Measurements from ENCODE around the gene ORM1.

ORM1 gene

DNA sequence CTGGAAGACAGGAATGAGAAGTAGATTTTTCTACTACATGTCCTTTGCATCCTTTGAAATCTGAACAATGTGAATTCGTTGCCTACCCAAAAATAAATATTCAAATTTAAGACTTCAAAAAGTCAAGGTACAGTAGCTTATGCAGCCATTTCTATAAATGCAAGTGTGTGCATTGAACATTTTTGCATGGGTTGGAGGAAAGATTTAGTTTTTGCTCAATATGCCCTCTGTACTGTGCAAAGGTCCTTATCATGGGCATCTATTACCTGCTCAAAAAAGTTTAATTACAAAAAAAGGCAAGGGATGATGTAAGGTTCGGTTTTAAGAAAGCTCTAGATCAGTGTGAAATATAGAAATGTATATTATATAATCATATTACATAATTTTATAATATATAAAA, 42.3 kb downstream of the ORM1 start:
- no peak for DNase-seq (ENCODE audit: low read depth)
- no peak overlapping the region for H3K4me3 ChIP-seq (replicated peaks; ENCODE audit: low read depth, low read length)
- TF ChIP-seq, protein P1, sequence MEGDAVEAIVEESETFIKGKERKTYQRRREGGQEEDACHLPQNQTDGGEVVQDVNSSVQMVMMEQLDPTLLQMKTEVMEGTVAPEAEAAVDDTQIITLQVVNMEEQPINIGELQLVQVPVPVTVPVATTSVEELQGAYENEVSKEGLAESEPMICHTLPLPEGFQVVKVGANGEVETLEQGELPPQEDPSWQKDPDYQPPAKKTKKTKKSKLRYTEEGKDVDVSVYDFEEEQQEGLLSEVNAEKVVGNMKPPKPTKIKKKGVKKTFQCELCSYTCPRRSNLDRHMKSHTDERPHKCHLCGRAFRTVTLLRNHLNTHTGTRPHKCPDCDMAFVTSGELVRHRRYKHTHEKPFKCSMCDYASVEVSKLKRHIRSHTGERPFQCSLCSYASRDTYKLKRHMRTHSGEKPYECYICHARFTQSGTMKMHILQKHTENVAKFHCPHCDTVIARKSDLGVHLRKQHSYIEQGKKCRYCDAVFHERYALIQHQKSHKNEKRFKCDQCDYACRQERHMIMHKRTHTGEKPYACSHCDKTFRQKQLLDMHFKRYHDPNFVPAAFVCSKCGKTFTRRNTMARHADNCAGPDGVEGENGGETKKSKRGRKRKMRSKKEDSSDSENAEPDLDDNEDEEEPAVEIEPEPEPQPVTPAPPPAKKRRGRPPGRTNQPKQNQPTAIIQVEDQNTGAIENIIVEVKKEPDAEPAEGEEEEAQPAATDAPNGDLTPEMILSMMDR (IDR thresholded peaks at IDR 0.05; ENCODE audit: low read length, missing control alignments), result no peak

DNA sequence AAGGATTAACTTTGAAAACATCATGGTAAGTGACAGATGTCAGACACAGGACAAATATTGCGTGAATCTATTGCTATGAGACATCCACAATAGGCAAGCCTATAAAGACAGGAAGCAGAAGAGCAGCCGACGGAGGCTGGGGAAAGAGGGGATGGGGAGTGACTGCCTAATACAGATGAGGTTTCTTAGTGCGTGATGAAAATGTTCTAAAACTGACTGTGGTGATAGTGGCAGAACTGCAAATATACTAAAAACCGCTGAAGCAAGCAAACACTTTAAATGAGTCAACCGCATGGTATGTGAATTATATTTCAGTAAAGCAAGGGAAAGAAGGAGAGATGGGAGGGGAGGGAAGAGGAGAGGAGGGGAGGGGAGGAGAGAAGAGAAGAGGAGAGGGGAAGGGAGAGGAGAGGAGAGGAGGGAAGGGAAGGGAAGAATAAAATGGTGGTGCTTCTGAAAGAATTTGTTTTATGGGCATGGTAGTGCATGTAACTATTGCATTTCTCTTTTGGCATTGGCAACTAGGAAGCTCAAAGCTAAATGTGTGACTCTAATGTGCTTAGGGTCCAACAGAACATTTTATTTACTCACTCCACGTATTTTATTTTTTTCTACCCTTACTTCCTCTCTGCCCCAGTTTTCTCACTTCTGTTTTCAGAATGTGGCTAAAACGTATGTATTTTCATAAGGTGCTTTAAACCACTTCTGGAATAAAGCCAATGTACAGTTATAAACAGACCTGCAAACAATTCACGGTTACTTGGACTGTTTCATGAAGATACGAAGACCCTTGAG, 43.6 kb downstream of the ORM1 start:
- no peak overlapping the region for H3K4me3 ChIP-seq (replicated peaks; ENCODE audit: low read depth, low read length)
- TF ChIP-seq, protein P1 (IDR thresholded peaks at IDR 0.05; ENCODE audit: low read length, missing control alignments), result no peak
- peak; percentile 88 for DNase-seq (ENCODE audit: low read depth)

DNA sequence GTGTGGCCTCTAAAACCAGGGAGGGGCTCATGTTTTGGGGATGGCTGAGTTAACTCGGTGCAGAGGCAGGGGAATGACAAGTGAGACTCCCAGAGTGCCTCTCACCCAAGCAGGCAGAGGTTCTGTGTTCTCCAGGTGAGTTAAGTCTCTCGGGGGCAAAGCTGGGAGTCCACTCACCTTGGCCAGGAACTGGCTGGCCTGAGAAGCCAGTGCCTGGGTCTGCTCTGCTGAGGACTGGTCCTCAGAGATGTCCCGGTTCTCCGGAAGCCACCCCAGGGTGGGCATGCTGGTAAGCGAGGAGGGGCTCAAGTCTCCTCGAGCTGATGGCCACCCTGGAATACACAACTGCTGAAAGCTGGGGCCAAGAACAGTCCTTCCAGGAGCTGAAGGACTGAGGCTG, 44.5 kb downstream of the ORM1 start:
- DNase-seq (ENCODE audit: low read depth), result no peak
- TF ChIP-seq, protein P1 (IDR thresholded peaks at IDR 0.05; ENCODE audit: low read length, missing control alignments), result no peak
- H3K4me3 ChIP-seq (replicated peaks; ENCODE audit: low read depth, low read length), result no peak overlapping the region

DNA sequence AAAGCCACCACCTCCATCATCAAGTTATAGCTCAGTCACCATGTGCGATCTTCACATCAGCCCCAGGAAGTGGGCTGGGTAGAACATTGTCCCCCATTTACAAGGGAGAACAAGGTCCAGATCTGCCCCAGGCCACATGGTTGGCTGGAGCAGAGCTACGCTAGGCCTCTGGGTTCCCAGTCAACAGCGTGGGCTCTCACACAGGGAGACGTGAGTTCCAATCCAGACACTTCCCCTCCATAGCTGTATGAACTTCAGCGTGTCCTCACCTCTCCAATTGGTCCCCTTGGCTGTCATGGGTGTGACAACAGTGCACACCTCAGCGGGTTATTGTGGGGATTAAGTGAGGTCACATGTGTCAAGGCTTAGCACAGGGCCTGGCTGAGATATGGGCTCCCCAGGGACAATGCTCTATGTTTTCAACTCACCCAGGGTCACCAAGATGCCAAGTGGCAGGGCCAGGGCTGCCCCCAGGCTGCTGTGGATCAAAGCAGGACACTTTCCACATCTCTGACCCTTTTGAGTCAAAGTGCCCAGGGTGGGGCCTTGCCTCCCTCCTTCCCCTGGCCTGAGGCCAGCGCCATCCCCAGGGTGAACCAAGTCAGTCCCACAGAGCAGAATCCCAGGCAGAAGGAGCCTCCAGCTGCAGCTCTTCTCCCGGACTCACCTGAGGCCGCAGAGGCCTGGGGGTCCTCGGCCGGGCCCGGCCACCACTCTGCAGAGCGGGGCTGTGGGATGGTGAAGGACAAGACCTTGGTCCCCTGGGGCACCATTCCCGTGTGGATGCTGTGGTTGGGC, 45.1 kb downstream of the ORM1 start:
- TF ChIP-seq, protein P1 (IDR thresholded peaks at IDR 0.05; ENCODE audit: low read length, missing control alignments), result no peak
- no peak for DNase-seq (ENCODE audit: low read depth)
- H3K4me3 ChIP-seq (replicated peaks; ENCODE audit: low read depth, low read length), result no peak overlapping the region

DNA sequence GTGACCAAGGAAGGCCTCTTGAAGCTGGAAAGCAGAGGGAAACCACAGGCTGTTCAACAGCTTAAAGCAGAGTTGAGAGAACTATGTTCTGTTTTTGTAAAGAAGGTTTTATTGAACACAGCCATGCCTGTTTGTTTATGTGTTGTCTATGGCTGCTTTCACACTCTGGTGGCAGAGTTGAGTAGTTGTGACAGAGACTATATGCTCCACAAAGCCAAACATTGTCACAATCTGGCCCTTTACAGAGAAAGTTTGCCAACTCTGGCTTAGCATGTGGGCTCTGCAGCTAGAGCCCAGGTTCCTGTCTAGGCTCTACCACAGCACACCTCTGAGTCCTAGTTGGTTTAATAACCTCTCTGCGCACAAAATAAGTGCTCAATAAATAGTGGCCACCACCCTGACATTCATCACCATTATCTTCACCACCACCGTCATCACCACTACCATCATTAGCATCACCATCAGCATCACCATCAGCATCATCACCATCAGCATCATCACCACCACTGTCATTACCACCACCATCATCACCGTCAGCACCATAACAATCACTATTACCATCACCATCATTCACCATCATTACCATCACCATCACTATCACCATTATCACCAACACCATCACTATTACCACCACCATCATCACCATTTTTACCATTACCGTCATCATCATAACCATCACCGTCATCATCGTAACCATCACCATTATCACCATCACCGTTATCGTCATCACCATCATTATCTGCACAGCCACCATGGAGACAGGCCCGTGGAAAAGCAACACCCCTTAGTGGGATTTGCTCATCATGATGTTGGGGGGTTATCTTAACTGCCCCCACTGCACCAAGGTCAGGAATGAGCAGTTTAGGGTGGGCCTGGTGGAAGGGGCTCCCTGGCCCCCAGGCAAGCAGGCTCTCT, 46.6 kb downstream of the ORM1 start:
- no peak overlapping the region for H3K4me3 ChIP-seq (replicated peaks; ENCODE audit: low read depth, low read length)
- TF ChIP-seq, protein P1 (IDR thresholded peaks at IDR 0.05; ENCODE audit: low read length, missing control alignments), result no peak
- no peak for DNase-seq (ENCODE audit: low read depth)

DNA sequence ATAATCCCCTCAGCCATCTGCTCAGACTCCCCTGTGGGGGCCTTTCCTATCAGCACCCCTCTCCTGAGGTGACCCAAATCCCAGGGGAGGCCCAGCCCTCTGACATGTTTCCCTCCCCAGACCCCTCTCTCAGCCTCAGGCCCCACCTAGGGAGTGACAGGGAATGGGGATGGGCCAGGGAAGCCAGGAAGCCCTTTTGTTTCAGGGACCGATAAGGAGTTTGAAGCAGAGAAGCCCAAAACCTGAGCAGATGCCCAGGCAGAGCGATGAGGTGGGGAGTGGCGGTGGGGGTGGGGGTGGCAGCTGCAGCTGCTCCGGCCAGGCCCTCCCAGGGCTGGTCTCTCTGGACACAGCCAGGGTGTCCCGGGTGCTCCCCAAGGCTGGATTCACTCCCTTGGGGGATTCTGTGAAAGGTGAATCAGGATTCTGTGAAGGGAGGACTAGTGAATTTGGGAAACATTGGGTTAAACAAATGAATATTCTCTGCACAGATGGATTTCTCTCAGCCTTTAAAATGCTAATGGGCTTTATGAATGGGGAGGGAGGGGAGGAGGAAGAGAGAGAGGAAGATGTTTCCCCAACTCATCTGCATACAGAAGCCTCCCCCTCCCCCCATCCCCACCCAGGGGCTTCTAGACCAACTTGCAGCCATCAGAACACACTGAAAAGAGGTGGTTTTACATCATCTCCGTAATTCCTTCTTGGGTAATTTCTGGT, 47.5 kb downstream of the ORM1 start:
- TF ChIP-seq, protein P1 (IDR thresholded peaks at IDR 0.05; ENCODE audit: low read length, missing control alignments), result no peak
- H3K4me3 ChIP-seq (replicated peaks; ENCODE audit: low read depth, low read length), result no peak overlapping the region
- no peak for DNase-seq (ENCODE audit: low read depth)
